D721Med (cell line): ENCODE data around the gene TMEM123.

Source experiments
- DNase-seq: peaks from one replicate; pipeline ENCODE4 v3.0.0; 2011; ENCODE audit warnings: low spot score; ENCODE audit not compliant: insufficient read length
- FAIRE-seq: peaks from 2 replicates; lab custom pipeline; 2011; peaks lifted over from hg19 to GRCh38; lab: Jason Lieb, UNC
- TF ChIP-seq, protein P1 (sequence below): IDR thresholded peaks from 2 replicates; pipeline ENCODE4 v1.5.1; 2012; ENCODE audit warnings: mild to moderate bottlenecking, control low read depth; ENCODE audit not compliant: insufficient read depth; ENCODE audit errors: missing control alignments

TMEM123 gene

GRCh38 chr11:102485095-102485722, 32.6 kb upstream of the TMEM123 start:
- FAIRE-seq (no peak), DNase-seq (no peak)
- TF ChIP-seq, protein P1, sequence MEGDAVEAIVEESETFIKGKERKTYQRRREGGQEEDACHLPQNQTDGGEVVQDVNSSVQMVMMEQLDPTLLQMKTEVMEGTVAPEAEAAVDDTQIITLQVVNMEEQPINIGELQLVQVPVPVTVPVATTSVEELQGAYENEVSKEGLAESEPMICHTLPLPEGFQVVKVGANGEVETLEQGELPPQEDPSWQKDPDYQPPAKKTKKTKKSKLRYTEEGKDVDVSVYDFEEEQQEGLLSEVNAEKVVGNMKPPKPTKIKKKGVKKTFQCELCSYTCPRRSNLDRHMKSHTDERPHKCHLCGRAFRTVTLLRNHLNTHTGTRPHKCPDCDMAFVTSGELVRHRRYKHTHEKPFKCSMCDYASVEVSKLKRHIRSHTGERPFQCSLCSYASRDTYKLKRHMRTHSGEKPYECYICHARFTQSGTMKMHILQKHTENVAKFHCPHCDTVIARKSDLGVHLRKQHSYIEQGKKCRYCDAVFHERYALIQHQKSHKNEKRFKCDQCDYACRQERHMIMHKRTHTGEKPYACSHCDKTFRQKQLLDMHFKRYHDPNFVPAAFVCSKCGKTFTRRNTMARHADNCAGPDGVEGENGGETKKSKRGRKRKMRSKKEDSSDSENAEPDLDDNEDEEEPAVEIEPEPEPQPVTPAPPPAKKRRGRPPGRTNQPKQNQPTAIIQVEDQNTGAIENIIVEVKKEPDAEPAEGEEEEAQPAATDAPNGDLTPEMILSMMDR: no peak

- DNase-seq: no peak
- no peak for FAIRE-seq
- TF ChIP-seq, protein P1: no peak
Measured at GRCh38 chr11:102482433-102482832, 29.9 kb upstream of the TMEM123 start.

GRCh38 chr11:102479733-102480132, 27.2 kb upstream of the TMEM123 start:
- no peak for DNase-seq
- FAIRE-seq: no peak
- TF ChIP-seq, protein P1: no peak

DNA sequence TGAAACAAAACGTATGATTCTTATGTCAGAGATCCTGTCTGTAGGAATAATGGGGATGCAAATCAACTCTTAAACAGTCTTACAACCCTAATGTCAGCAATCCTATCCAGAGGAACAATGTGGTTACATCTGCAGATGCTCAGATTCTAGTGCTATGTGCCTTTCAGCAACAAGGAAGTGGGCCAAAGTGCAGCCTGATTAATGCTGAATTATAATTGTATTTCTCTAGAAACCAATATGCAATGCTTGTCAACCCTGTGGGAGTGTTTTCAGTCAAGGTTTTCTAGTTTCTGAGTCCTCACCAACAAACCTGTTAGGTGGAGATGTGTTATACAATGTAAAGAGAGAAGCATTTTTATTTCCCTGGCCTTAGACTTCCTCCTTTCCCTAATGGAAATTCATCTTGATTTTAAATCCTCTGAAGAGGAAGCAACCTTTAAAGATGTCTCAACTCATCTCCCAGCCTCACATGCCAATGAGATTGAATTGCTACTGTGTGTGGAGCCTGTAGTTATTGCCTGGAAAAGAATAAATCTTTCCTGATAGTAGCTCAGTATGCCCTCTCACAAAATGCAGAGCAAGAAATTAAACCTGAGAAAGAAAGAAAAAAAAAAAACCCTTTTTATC, 26.2 kb upstream of the TMEM123 start:
- TF ChIP-seq, protein P1: no peak
- FAIRE-seq (no peak), DNase-seq (no peak)

DNA sequence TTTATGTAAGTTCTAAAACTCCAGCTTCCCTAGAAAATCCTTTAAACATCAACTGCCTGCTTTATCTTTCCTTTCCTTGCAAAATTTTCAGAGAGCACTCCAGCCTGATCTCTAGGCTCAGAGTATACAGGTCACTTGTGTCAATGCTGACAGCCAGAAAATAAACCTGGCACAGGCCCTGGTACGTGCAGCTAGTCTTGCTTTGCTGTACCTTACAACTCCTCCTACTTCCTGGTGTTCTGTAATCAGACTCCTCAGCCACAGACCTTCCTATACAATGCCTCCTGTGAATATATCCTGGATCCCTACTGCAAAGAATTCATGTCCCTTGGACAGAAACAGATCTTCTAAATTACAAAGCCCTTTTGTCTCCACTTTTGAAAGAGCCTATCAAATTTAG, 24.2 kb upstream of the TMEM123 start:
- DNase-seq (no peak), FAIRE-seq (no peak)
- TF ChIP-seq, protein P1: no peak

DNA sequence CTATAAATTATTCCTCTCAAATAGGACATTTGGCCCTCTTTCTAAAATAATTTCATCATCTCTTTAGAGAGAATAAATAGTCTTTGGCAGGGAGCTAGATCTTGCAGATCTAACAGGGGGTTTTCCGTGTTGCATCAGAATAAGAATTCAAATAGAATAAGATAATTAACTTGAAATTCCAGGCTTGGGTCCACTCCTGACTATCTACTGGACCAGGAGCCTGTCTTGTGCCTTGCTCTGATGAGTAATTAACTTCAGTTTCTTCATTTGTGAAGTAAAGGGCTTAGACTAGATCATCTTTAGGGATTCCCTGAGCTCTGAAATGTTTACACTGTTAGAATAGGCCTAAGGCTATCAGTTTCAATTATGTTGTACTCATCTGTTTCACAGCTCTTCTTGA, 23.5 kb upstream of the TMEM123 start:
- no peak for DNase-seq
- FAIRE-seq: no peak
- TF ChIP-seq, protein P1: no peak

DNA sequence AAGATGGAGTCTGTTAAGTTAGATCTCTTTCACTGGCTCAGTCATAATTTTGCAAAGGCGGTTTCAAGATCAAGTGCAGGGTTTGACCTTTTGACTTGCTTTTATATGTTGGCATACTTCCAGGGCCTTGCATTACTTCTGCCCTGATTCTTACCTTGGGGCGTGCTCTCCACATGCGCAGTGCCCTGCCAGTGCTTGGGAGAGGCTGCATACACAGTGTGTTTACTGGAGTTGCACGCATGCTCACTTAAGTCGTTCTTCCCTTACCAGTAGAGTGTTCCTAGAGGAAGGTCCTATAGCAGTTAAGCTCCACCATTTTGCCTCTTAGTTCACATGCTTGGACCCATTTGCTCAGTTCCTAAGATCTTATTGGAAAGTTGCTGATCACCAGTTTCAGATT, 21.0 kb upstream of the TMEM123 start:
- FAIRE-seq: no peak
- DNase-seq: no peak
- TF ChIP-seq, protein P1: no peak
